HepG2 (cell line): ENCODE measurements around the gene CSF1R. TPM values are rescaled to one million over a fixed set of nuclear protein-coding genes. Genes with fewer than 3 reads are reported as not detected.

ENCODE experiments used
- ARNTL ChIP-seq: sonication (generic); formaldehyde crosslinking; IDR thresholded peaks from 2 replicates; pipeline ENCODE4 v1.4.0; 2020; ENCODE audit warnings: mild to moderate bottlenecking, missing genetic modification reagents
- CCAR2 ChIP-seq: fragments of 200-400 bp; formaldehyde crosslinking; optimal IDR thresholded peaks from 2 replicates; pipeline ENCODE3; 2018; ENCODE audit warnings: low read depth, mild to moderate bottlenecking, low read length, moderate library complexity
- GMEB2 ChIP-seq: IDR thresholded peaks from 2 replicates; pipeline ENCODE4 v1.6.1; 2016; ENCODE audit warnings: missing biosample characterization, missing genetic modification reagents, low read depth
- HHEX ChIP-seq: IDR thresholded peaks from 2 replicates; pipeline ENCODE4 v1.6.1; 2016; ENCODE audit warnings: control low read depth
- HNF1A ChIP-seq, 2 experiments: sonication (generic) in 1 of 2; formaldehyde crosslinking in 1 of 2; IDR thresholded peaks; 2 replicates each; pipeline versions ENCODE4 v1.4.0 to v1.6.1; 2016 to 2020; ENCODE audit warnings: borderline replicate concordance in 1 of 2, low read depth in 1 of 2, mild to moderate bottlenecking in 1 of 2, missing genetic modification reagents in 1 of 2
- JUND ChIP-seq: sonication (generic); formaldehyde crosslinking; IDR thresholded peaks from 2 replicates; pipeline ENCODE4 v1.8.0; 2022; ENCODE audit warnings: mild to moderate bottlenecking, missing genetic modification reagents
- NFAT5 ChIP-seq: sonication (generic); formaldehyde crosslinking; IDR thresholded peaks from 2 replicates; pipeline ENCODE4 v1.4.0; 2020; ENCODE audit warnings: missing genetic modification reagents
- NFRKB ChIP-seq: fragments of 450-650 bp; IDR thresholded peaks from 2 replicates; pipeline ENCODE4 v1.6.1; 2017
- PATZ1 ChIP-seq: sonication (generic); formaldehyde crosslinking; IDR thresholded peaks from 2 replicates; pipeline ENCODE4 v1.4.0; 2020; ENCODE audit warnings: missing genetic modification reagents
- RARA ChIP-seq: IDR thresholded peaks from 2 replicates; pipeline ENCODE4 v1.6.1; 2016; ENCODE audit warnings: missing genetic modification reagents, missing compliant biosample characterization
- RXRA ChIP-seq: sonication (generic); formaldehyde crosslinking; IDR thresholded peaks from 2 replicates; pipeline ENCODE4 v1.5.1; 2020; ENCODE audit warnings: missing genetic modification reagents
- TMF1 ChIP-seq: sonication (generic); formaldehyde crosslinking; IDR thresholded peaks from 2 replicates; pipeline ENCODE4 v1.8.1; 2022; ENCODE audit warnings: low read depth, missing genetic modification reagents
- ZMYM4 ChIP-seq: sonication (generic); formaldehyde crosslinking; IDR thresholded peaks from 2 replicates; pipeline ENCODE4 v1.8.1; 2023; ENCODE audit warnings: mild to moderate bottlenecking, missing genetic modification reagents
- ZNF383 ChIP-seq: sonication (generic); formaldehyde crosslinking; IDR thresholded peaks from 2 replicates; pipeline ENCODE4 v1.4.0; 2020; ENCODE audit warnings: missing genetic modification reagents, mild to moderate bottlenecking, borderline replicate concordance
- ZSCAN30 ChIP-seq: sonication (generic); formaldehyde crosslinking; IDR thresholded peaks from 2 replicates; pipeline ENCODE4 v1.5.0; 2020; ENCODE audit warnings: mild to moderate bottlenecking, missing genetic modification reagents
- polyA plus RNA-seq, 8 experiments: library from polyadenylated mRNA; depleted of rRNA in 3 of 8; stranded (reverse) in 7 of 8; unstranded in 1 of 8; fragments of >200 nt; fragmentation: Illumina TruSeq in 4 of 8; extraction: Trizol in 4 of 8; gene quantifications; 2 replicates each; pipeline versions ENCODE4 v1.2.1 to v1.2.3, GENCODE V29; 2011 to 2016; ENCODE audit warnings: low read depth in 4 of 8, missing spikeins in 1 of 8, mixed read lengths in 1 of 8; ENCODE audit not compliant: insufficient read depth in 1 of 8
- total RNA-seq, 5 experiments: library from RNA; depleted of rRNA; stranded (reverse); fragments of >200 nt; fragmentation: Illumina TruSeq; extraction: Trizol; gene quantifications; 2 replicates each; pipeline ENCODE4 v1.2.3, GENCODE V29; 2016; ENCODE audit warnings: low read depth in 1 of 5

The CSF1R gene
- total and polyA plus RNA-seq, 2 of the 13 experiments (the other 11 are each of a cell fraction or from before 2014, with no cell fraction given) = 0.01 TPM; not detected in 1

- no peak for TF ChIP-seq NFRKB
- no peak for TF ChIP-seq PATZ1 (CRISPR knock-in tag)
- no peak for TF ChIP-seq HNF1A (IDR thresholded peaks at IDR 0.05; ENCODE audit: low read depth)
- no peak for TF ChIP-seq HNF1A (CRISPR knock-in tag; IDR thresholded peaks at IDR 0.05; ENCODE audit: borderline replicate concordance)
- TF ChIP-seq CCAR2 = no peak
- TF ChIP-seq GMEB2 (CRISPR knock-in tag) = no peak
- no peak for TF ChIP-seq ZSCAN30
- TF ChIP-seq TMF1 (CRISPR knock-in tag) = 0 out of 2 replicates have a peak, but pooled peaks have one; percentile 40
- TF ChIP-seq HHEX (CRISPR knock-in tag) = no peak
- peak; percentile 30; the same call in 1 of the 2 replicates for TF ChIP-seq RXRA (CRISPR knock-in tag)
- TF ChIP-seq RARA (CRISPR knock-in tag) = peak; percentile 43; the same call in 1 of the 2 replicates
- no peak for TF ChIP-seq ZNF383
- TF ChIP-seq ZMYM4 (CRISPR knock-in tag) = no peak
- TF ChIP-seq NFAT5 = no peak
- TF ChIP-seq ARNTL = no peak
- TF ChIP-seq JUND = no peak
Observed at GRCh38 chr5:150121448-150122157, 35.2 kb upstream of the CSF1R start (continued).
